ENCODE results near the gene ARPC1B.
A peak's percentile ranks its signal among the peaks of the same experiment; 100 is the strongest.

Gene ARPC1B

GRCh38 chr7:99419323-99420021 is 44.9 kb downstream of the ARPC1B start:
- TF ChIP-seq, protein P1, sequence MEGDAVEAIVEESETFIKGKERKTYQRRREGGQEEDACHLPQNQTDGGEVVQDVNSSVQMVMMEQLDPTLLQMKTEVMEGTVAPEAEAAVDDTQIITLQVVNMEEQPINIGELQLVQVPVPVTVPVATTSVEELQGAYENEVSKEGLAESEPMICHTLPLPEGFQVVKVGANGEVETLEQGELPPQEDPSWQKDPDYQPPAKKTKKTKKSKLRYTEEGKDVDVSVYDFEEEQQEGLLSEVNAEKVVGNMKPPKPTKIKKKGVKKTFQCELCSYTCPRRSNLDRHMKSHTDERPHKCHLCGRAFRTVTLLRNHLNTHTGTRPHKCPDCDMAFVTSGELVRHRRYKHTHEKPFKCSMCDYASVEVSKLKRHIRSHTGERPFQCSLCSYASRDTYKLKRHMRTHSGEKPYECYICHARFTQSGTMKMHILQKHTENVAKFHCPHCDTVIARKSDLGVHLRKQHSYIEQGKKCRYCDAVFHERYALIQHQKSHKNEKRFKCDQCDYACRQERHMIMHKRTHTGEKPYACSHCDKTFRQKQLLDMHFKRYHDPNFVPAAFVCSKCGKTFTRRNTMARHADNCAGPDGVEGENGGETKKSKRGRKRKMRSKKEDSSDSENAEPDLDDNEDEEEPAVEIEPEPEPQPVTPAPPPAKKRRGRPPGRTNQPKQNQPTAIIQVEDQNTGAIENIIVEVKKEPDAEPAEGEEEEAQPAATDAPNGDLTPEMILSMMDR (IDR thresholded peaks at IDR 0.05), result no peak
- no peak for TF ChIP-seq ZFX (IDR thresholded peaks at IDR 0.05; ENCODE audit: borderline replicate concordance)
- H3K27ac ChIP-seq, result peak overlapping the region; percentile 53

GRCh38 chr7:99420213-99420612 is 45.7 kb downstream of the ARPC1B start:
- H3K27ac ChIP-seq, result peak overlapping the region; percentile 53
- TF ChIP-seq ZFX (IDR thresholded peaks at IDR 0.05; ENCODE audit: borderline replicate concordance), result no peak
- TF ChIP-seq, protein P1 (IDR thresholded peaks at IDR 0.05), result no peak

GRCh38 chr7:99420986-99421385 is 46.5 kb downstream of the ARPC1B start:
- H3K27ac ChIP-seq, result peak overlapping the region; percentile 53
- no peak for TF ChIP-seq ZFX (IDR thresholded peaks at IDR 0.05; ENCODE audit: borderline replicate concordance)
- TF ChIP-seq, protein P1 (IDR thresholded peaks at IDR 0.05), result no peak

GRCh38 chr7:99422186-99422585 is 47.7 kb downstream of the ARPC1B start:
- peak overlapping the region; percentile 53 for H3K27ac ChIP-seq
- TF ChIP-seq ZFX (IDR thresholded peaks at IDR 0.05; ENCODE audit: borderline replicate concordance), result no peak
- TF ChIP-seq, protein P1 (IDR thresholded peaks at IDR 0.05), result no peak

DNA sequence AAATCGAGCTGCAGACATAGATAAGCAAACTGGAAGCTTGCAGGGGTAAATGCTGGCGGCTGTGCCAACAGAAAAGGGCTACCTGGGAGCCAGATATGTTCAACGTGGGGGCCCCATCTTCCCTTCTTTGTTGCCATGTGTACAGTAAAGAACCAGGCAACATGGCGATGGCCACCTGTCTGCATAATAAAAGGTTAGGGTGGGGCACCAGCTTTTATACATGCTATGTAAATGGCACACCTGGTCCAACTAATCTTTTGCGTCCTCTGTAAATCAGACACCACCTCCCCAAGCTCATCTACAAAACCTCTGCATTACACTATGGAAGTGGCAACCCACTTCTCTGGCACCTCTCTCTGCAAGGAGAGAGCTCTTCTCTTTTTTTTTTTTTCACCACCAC is 48.1 kb downstream of the ARPC1B start:
- peak overlapping the region; percentile 53 for H3K27ac ChIP-seq
- no peak for TF ChIP-seq ZFX (IDR thresholded peaks at IDR 0.05; ENCODE audit: borderline replicate concordance)
- TF ChIP-seq, protein P1 (IDR thresholded peaks at IDR 0.05), result no peak

- TF ChIP-seq, protein P1 (IDR thresholded peaks at IDR 0.05), result no peak
- TF ChIP-seq ZFX (IDR thresholded peaks at IDR 0.05; ENCODE audit: borderline replicate concordance), result no peak
- peak overlapping the region; percentile 53 for H3K27ac ChIP-seq
These were observed 50.6 kb downstream of the ARPC1B start for GRCh38 chr7:99424932-99425730.

Data from 22Rv1 (cell line).